H1 (cell line): ENCODE measurements around the gene RASL10B. TPM values are rescaled to one million over a fixed set of nuclear protein-coding genes. Genes with fewer than 3 reads are reported as not detected.

ENCODE experiments used
- polyA plus RNA-seq, 7 experiments: library from polyadenylated mRNA; depleted of rRNA in 3 of 7; stranded (reverse) in 5 of 7; unstranded in 2 of 7; fragments of >200 nt in 5 of 7; fragments of 200-250 nt in 2 of 7; gene quantifications; 1 replicate in 5 of 7; 2 replicates in 1 of 7; 4 replicates in 1 of 7; pipeline versions ENCODE4 v1.2.1 to v1.2.3, GENCODE V29; 2011 to 2013; ENCODE audit warnings: missing spikeins in 2 of 7, mixed read lengths in 2 of 7
- total RNA-seq: library from RNA; stranded (reverse); fragmentation: NEBNext Ultra II Directional; extraction: Animal tissue kit (Norgen Biotek cat#: 25700); gene quantifications from 2 replicates; pipeline ENCODE4 v1.2.1, GENCODE V29; 2021
- TF ChIP-seq, protein P1 (sequence below): fragments of 300-600 bp; sonication (generic); IDR thresholded peaks from 2 replicates; pipeline ENCODE4 v1.7.1; 2012; ENCODE audit warnings: low read length, moderate library complexity, mild to moderate bottlenecking, inconsistent platforms; ENCODE audit not compliant: insufficient replicate concordance

Gene RASL10B
- total and polyA plus RNA-seq, 2 of the 8 experiments (the other 6 are each of a cell fraction or from before 2014, with no cell fraction given): 17.5 to 22.8 TPM

DNA sequence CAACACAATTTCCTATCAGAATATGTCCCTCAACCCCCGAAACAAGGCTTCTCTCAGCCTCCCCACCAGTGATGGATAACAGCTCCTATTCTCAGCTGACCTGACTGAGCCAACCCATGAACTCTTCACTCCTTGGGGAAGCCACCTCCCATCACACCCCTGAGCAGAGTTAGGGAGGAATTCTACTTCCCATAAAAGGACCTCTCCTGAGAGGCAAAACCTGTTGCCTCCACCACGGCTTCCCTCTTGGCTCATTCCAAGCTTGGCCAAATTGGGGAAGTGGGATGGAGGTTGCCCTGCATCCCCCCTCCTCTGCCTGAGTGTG lies 5.7 kb upstream of the RASL10B start (continued):
- TF ChIP-seq, protein P1, sequence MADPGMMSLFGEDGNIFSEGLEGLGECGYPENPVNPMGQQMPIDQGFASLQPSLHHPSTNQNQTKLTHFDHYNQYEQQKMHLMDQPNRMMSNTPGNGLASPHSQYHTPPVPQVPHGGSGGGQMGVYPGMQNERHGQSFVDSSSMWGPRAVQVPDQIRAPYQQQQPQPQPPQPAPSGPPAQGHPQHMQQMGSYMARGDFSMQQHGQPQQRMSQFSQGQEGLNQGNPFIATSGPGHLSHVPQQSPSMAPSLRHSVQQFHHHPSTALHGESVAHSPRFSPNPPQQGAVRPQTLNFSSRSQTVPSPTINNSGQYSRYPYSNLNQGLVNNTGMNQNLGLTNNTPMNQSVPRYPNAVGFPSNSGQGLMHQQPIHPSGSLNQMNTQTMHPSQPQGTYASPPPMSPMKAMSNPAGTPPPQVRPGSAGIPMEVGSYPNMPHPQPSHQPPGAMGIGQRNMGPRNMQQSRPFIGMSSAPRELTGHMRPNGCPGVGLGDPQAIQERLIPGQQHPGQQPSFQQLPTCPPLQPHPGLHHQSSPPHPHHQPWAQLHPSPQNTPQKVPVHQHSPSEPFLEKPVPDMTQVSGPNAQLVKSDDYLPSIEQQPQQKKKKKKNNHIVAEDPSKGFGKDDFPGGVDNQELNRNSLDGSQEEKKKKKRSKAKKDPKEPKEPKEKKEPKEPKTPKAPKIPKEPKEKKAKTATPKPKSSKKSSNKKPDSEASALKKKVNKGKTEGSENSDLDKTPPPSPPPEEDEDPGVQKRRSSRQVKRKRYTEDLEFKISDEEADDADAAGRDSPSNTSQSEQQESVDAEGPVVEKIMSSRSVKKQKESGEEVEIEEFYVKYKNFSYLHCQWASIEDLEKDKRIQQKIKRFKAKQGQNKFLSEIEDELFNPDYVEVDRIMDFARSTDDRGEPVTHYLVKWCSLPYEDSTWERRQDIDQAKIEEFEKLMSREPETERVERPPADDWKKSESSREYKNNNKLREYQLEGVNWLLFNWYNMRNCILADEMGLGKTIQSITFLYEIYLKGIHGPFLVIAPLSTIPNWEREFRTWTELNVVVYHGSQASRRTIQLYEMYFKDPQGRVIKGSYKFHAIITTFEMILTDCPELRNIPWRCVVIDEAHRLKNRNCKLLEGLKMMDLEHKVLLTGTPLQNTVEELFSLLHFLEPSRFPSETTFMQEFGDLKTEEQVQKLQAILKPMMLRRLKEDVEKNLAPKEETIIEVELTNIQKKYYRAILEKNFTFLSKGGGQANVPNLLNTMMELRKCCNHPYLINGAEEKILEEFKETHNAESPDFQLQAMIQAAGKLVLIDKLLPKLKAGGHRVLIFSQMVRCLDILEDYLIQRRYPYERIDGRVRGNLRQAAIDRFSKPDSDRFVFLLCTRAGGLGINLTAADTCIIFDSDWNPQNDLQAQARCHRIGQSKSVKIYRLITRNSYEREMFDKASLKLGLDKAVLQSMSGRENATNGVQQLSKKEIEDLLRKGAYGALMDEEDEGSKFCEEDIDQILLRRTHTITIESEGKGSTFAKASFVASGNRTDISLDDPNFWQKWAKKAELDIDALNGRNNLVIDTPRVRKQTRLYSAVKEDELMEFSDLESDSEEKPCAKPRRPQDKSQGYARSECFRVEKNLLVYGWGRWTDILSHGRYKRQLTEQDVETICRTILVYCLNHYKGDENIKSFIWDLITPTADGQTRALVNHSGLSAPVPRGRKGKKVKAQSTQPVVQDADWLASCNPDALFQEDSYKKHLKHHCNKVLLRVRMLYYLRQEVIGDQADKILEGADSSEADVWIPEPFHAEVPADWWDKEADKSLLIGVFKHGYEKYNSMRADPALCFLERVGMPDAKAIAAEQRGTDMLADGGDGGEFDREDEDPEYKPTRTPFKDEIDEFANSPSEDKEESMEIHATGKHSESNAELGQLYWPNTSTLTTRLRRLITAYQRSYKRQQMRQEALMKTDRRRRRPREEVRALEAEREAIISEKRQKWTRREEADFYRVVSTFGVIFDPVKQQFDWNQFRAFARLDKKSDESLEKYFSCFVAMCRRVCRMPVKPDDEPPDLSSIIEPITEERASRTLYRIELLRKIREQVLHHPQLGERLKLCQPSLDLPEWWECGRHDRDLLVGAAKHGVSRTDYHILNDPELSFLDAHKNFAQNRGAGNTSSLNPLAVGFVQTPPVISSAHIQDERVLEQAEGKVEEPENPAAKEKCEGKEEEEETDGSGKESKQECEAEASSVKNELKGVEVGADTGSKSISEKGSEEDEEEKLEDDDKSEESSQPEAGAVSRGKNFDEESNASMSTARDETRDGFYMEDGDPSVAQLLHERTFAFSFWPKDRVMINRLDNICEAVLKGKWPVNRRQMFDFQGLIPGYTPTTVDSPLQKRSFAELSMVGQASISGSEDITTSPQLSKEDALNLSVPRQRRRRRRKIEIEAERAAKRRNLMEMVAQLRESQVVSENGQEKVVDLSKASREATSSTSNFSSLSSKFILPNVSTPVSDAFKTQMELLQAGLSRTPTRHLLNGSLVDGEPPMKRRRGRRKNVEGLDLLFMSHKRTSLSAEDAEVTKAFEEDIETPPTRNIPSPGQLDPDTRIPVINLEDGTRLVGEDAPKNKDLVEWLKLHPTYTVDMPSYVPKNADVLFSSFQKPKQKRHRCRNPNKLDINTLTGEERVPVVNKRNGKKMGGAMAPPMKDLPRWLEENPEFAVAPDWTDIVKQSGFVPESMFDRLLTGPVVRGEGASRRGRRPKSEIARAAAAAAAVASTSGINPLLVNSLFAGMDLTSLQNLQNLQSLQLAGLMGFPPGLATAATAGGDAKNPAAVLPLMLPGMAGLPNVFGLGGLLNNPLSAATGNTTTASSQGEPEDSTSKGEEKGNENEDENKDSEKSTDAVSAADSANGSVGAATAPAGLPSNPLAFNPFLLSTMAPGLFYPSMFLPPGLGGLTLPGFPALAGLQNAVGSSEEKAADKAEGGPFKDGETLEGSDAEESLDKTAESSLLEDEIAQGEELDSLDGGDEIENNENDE: no peak
